Endothelial cell of umbilical vein (primary cell): ENCODE measurements around the gene CA5A. TPM values are rescaled to one million over a fixed set of nuclear protein-coding genes. Genes with fewer than 3 reads are reported as not detected.

ENCODE experiments used
- BruUV-seq: library from RNA; stranded (reverse); fragments of 400-500 nt; replicated peaks from 2 replicates; lab custom pipeline; 2021; lab: Mats Ljungman, UMichigan
- CTCF ChIA-PET: fragments of 300-600, 350-600 bp; sonication (Branson Sonifier 250); formaldehyde crosslinking; loops from one replicate; lab custom pipeline; 2021; ENCODE audit warnings: antibody characterized with exemption, inconsistent platforms; lab: Charles Lee
- POLR2A ChIA-PET: fragments of 300-600, 350-600 bp; sonication (Branson Sonifier 250); formaldehyde crosslinking; loops from one replicate; lab custom pipeline; 2021; ENCODE audit warnings: antibody characterized with exemption, inconsistent platforms; lab: Charles Lee
- DNase-seq: peaks from one replicate; pipeline ENCODE4 v3.0.0-alpha.2; 2011; ENCODE audit warnings: low read depth, low spot score
- FAIRE-seq: peaks from 2 replicates; lab custom pipeline; 2011; peaks lifted over from hg19 to GRCh38; lab: Jason Lieb, UNC
- H2AFZ ChIP-seq: 2 replicates; pipeline ENCODE4 v1.6.0; 2012; ENCODE audit warnings: low read depth, low read length, control low read depth, inconsistent platforms
- H3K27ac ChIP-seq: 2 replicates; pipeline ENCODE4 v1.5.1; 2011; ENCODE audit warnings: low read depth, mild to moderate bottlenecking, control low read depth, low read length, moderate library complexity; ENCODE audit not compliant: insufficient read depth
- H3K27me3 ChIP-seq, 2 experiments: 2 replicates each; pipeline versions ENCODE4 v1.6.0 to v1.6.1; 2011; ENCODE audit warnings: low read length in 2 of 2, mixed read lengths in 1 of 2; ENCODE audit not compliant: control insufficient read depth in 2 of 2, insufficient read depth in 2 of 2
- H3K36me3 ChIP-seq, 2 experiments: 2 replicates in 1 of 2; 3 replicates in 1 of 2; pipeline ENCODE4 v1.5.1; 2011; ENCODE audit warnings: low read length in 2 of 2, mild to moderate bottlenecking in 1 of 2, moderate library complexity in 1 of 2; ENCODE audit not compliant: control insufficient read depth in 2 of 2, insufficient read depth in 2 of 2; ENCODE audit errors: extremely low read depth in 1 of 2
- H3K4me1 ChIP-seq: 3 replicates; pipeline ENCODE4 v1.5.1; 2011; ENCODE audit warnings: mild to moderate bottlenecking, low read length; ENCODE audit not compliant: control insufficient read depth, insufficient read depth; ENCODE audit errors: extremely low read depth
- H3K4me2 ChIP-seq: 2 replicates; pipeline ENCODE4 v1.6.1; 2011; ENCODE audit warnings: low read length, control low read depth, mixed read lengths; ENCODE audit not compliant: insufficient read depth
- H3K4me3 ChIP-seq, 3 experiments: fragments of 200-600 bp in 1 of 3; sonication (generic), shearing (Covaris generic) in 1 of 3; replicated peaks in 1 of 3; 2 replicates each; pipeline ENCODE4 v1.5.1; 2011 to 2016; ENCODE audit warnings: control low read depth in 3 of 3, low read length in 3 of 3, mild to moderate bottlenecking in 2 of 3, inconsistent platforms in 1 of 3, low read depth in 1 of 3, moderate library complexity in 1 of 3; ENCODE audit not compliant: insufficient read depth in 1 of 3
- H3K79me2 ChIP-seq: 2 replicates; pipeline ENCODE4 v1.6.0; 2012; ENCODE audit warnings: low read length, inconsistent platforms; ENCODE audit not compliant: control insufficient read depth, insufficient read depth
- H3K9ac ChIP-seq: replicated peaks from 2 replicates; pipeline ENCODE3; 2011; ENCODE audit warnings: low read length, control low read depth; ENCODE audit not compliant: insufficient read depth; ENCODE audit errors: extremely low read depth
- H3K9me1 ChIP-seq: replicated peaks from 3 replicates; pipeline ENCODE4 v1.6.0; 2011; ENCODE audit warnings: mild to moderate bottlenecking, low read length; ENCODE audit not compliant: control insufficient read depth, insufficient read depth; ENCODE audit errors: extremely low read depth
- H3K9me3 ChIP-seq: replicated peaks from 2 replicates; pipeline ENCODE4 v1.5.1; 2012; ENCODE audit warnings: low read length, inconsistent platforms; ENCODE audit not compliant: control insufficient read depth, insufficient read depth
- H4K20me1 ChIP-seq: replicated peaks from 2 replicates; pipeline ENCODE3; 2011; ENCODE audit warnings: mild to moderate bottlenecking, low read length; ENCODE audit not compliant: control insufficient read depth, insufficient read depth; ENCODE audit errors: extremely low read depth
- CTCF ChIP-seq, 2 donors: IDR thresholded peaks; 1 replicate in 1 of 2; 2 replicates in 1 of 2; pipeline ENCODE4 v1.5.1; 2011; ENCODE audit warnings: low read length in 2 of 2, mild to moderate bottlenecking in 2 of 2, moderate library complexity in 2 of 2, control low read depth in 1 of 2, inconsistent platforms in 1 of 2, low read depth in 1 of 2; ENCODE audit not compliant: insufficient read depth in 1 of 2; ENCODE audit errors: extremely low read depth in 1 of 2
- EZH2 ChIP-seq: IDR thresholded peaks from 2 replicates; pipeline ENCODE4 v1.6.1; 2012; ENCODE audit warnings: borderline replicate concordance, low read depth, mild to moderate bottlenecking, moderate library complexity, low read length, inconsistent platforms; ENCODE audit not compliant: severe bottlenecking
- FOS ChIP-seq: IDR thresholded peaks from 2 replicates; pipeline ENCODE4 v1.6.1; 2011; ENCODE audit warnings: mild to moderate bottlenecking, low read length, moderate library complexity, borderline replicate concordance; ENCODE audit not compliant: insufficient read depth
- GATA2 ChIP-seq: IDR thresholded peaks from 2 replicates; pipeline ENCODE4 v1.7.0; 2011; ENCODE audit warnings: low read depth, mild to moderate bottlenecking, moderate library complexity, mixed read lengths, low read length; ENCODE audit not compliant: insufficient read length, insufficient read depth
- JUN ChIP-seq: IDR thresholded peaks from 2 replicates; pipeline ENCODE4 v1.6.1; 2011; ENCODE audit warnings: borderline replicate concordance, low read depth; ENCODE audit not compliant: insufficient read length, insufficient read depth
- MYC ChIP-seq: IDR thresholded peaks from one replicate; pipeline ENCODE4 v1.6.1; 2011; ENCODE audit warnings: mild to moderate bottlenecking, low read depth, low read length
- POLR2A ChIP-seq: IDR thresholded peaks from 2 replicates; pipeline ENCODE4 v1.6.1; 2012; ENCODE audit warnings: low read depth, mild to moderate bottlenecking, control low read depth, low read length
- POLR2AphosphoS5 ChIP-seq: IDR thresholded peaks from 2 replicates; pipeline ENCODE4 v1.6.1; 2012; ENCODE audit warnings: low read depth, mild to moderate bottlenecking, control low read depth, low read length, moderate library complexity; ENCODE audit not compliant: insufficient read depth
- dilution Hi-C: fragments of 300-500 bp; cut with MboI; formaldehyde crosslinking; loops from one replicate; pipeline ENCODE4 v1.15.0; 2019; ENCODE audit warnings: low sequenced_read_pairs; ENCODE audit not compliant: extremely low pct_ligation_motif_present
- intact Hi-C: fragments of 100-400 bp; cut with micrococcal nuclease; formaldehyde crosslinking; loops from one replicate; pipeline ENCODE4 v1.10.0; 2022
- polyA plus RNA-seq, 4 experiments: library from polyadenylated mRNA; depleted of rRNA in 3 of 4; stranded (reverse) in 3 of 4; unstranded in 1 of 4; fragments of >200 nt; gene quantifications; 2 replicates each; pipeline versions ENCODE4 v1.2.1 to v1.2.3, GENCODE V29; 2011 to 2012; ENCODE audit warnings: missing spikeins in 1 of 4
- total RNA-seq: library from RNA; stranded (reverse); gene quantifications from 2 replicates; pipeline ENCODE4 v1.2.3, GENCODE V29; 2021
- TF ChIP-seq, protein P1 (sequence below): IDR thresholded peaks from 2 replicates; pipeline ENCODE4 v1.6.1; 2011; ENCODE audit not compliant: insufficient read depth, insufficient read length

Gene CA5A
- total and polyA plus RNA-seq, 2 donors (not counting 3 experiments of a cell fraction or from before 2014, with no cell fraction given) = not detected

GRCh38 chr16:87855852-87856715 lies 80.2 kb downstream of the CA5A start:
- H3K9ac ChIP-seq = no peak overlapping the region
- no peak for DNase-seq

More at GRCh38 chr16:87855852-87856715, 80.2 kb downstream of the CA5A start:
- FAIRE-seq = no peak
- peaks cover 0 to 2% of the 10 kb centered on the region in 2 experiments for H3K36me3 ChIP-seq
- H3K4me3 ChIP-seq = no peak overlapping the region
- H3K4me1 ChIP-seq = peaks cover 7% of the 10 kb centered on the region
- peaks cover 83% of the 10 kb centered on the region for H3K79me2 ChIP-seq
- H4K20me1 ChIP-seq = no peaks in the 10 kb centered on the region
- CTCF ChIA-PET = interaction anchor here (1.0 to 1.9 kb wide), 2 partner anchors 15 to 77 kb away, joined by 4 to 7 read pairs; no protein-coding TSS in a partner anchor
- H3K27me3 ChIP-seq = no peaks in the 10 kb centered on the region
- no peak overlapping the region for H2AFZ ChIP-seq
- TF ChIP-seq, protein P1, sequence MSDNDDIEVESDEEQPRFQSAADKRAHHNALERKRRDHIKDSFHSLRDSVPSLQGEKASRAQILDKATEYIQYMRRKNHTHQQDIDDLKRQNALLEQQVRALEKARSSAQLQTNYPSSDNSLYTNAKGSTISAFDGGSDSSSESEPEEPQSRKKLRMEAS = no peak
- TF ChIP-seq MYC (no peak), FOS (no peak), POLR2A (no peak), EZH2 (no peak), JUN (no peak), CTCF (IDR thresholded peaks at IDR 0.05; ENCODE audit: extremely low read depth in 1 of 2, insufficient read depth in 1 of 2, low read depth in 1 of 2, low read length in 2 of 2) (no peak), GATA2 (no peak), POLR2AphosphoS5 (no peak)
- no peak overlapping the region for H3K4me2 ChIP-seq
- no peaks in the 10 kb centered on the region for H3K9me3 ChIP-seq
- dilution Hi-C loops = no loop called here
- H3K27ac ChIP-seq = no peak overlapping the region
- BruUV-seq = no TSS peak
- H3K9me1 ChIP-seq = no peaks in the 10 kb centered on the region
- intact Hi-C loops = no loop called here
- POLR2A ChIA-PET = no interaction called here
